CD4-positive, alpha-beta T cell treated with Interleukin-2 at 100 ng/mL for 4 hours (primary cell): Measurements from ENCODE around the gene ONECUT2.
"Not testable (repeated sequence)": the region's sequence is repeated elsewhere in the genome, so short reads cannot be mapped to it uniquely, and the experiment has no call there.

Experiments
- DNase-seq: peaks from one replicate; pipeline ENCODE4 v3.0.0-alpha.2; 2020; ENCODE audit warnings: low spot score

The ONECUT2 gene

DNA sequence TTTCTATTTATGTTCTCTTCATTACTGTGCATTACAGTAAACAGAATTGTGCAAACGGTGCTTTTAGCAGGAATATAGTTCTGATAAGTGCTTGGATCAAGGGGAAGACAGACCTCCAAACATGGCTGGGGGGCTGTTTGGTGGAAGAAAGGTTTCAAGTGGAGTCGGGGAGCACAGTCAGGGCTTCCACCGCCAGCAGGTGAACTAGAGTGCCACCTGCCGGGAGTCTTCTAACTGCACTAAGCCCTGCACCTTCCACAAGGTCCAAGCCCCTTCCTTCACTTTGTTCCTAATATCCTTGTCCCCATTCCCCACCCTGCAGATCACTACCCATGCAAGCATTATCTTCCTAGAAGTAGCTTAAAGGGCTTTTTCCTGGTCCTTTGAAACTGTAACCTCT is 11.1 kb downstream of the ONECUT2 start:
- DNase-seq, result no peak

DNA sequence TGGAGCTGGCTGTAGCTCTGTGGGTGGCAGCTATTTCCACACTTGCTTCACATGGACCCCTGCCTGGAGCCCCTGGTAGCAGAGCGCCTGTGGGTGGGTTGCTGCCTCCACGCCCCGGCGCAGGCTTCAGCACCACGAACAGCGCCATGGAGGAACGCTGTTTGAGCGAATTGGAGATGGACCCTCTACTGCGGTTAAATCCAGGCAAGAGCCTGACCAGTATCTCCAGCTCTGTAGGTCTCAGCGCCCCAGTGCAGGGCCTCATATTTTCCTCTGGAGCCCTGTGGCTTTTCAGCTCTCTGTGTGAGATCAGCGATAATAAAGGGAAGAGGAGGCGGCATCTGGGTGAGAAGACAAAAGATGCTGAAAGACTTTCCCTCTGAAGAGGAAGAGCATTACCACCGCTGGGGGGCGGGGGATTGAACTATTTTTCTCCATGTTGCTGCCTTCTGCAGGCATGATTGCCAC is 12.0 kb downstream of the ONECUT2 start:
- DNase-seq, result no peak

DNA sequence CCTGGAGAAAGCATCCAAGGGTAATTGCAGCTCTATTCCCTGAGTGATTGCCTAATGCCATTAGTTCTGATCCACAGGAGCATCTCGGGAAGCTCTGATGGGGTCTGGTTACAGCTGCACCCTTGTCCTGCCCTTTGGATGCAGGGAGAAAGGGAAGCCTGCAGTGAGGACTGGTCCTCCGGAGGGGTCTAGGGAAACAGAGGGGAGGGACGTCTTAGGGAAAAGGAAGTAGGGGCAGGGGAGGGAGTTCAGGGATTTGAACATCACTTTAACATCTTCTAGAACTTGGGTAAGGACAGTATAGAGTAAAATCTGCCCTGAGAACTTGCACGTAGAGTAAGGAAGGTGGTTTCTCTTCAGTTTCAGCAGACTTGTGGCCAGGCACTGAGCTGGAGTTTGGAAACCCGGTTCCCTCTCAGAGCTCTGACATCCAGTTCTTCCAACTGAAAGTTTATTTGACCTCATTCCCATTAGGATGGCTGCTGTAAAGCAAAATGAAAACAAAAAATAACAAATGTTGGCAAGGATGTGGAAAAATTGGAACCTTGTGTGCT is 20.5 kb downstream of the ONECUT2 start:
- DNase-seq, result no peak

DNA sequence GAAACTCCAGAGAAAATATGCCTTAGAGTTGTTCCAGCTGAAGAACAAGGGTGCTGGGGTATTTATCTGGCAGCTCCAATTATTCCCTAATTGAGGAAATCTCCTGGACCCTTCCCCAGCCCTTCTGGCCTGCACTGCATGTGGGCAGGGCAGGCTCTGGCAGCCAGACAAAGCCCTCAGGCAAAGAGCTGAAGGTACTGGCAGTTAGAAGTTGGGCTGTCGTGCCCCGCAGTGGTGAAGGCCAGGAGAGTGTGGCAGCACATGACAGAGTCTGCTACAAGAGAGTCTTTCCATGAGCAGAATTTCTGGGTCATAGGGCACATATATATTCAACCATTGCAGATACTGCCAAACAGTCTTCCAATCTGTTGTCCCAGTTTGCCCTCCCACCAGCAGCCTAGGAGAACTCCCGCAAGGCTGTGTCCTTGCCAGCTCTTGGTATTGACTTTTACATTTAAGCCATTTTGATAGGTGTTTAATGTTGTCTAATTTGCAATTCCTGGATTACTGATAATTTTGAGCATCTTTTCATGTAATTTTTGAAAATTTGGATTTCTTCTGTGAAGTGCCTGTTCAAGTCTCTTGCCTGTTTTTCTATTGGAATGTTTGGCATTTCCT is 26.6 kb downstream of the ONECUT2 start:
- no peak for DNase-seq

DNA sequence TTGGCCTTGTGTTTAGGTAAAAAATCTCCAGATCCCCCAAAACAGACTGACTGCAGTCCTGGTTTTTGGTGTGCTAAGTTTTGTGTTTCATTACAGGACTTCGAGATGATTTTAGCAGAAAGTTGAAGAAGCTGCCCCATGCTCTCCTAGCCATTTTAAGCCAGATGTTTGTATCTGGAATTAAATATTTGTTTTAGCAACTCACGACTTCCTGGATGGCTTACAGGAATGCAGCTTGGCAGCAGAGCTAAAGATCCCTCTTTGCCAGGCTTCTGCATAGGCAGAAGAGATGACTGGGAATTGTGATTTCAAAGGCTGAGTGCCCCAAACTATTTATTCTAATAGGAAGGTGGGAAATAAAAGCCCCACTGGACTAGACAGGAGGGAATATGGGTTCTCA is 31.1 kb downstream of the ONECUT2 start:
- no peak for DNase-seq

DNA sequence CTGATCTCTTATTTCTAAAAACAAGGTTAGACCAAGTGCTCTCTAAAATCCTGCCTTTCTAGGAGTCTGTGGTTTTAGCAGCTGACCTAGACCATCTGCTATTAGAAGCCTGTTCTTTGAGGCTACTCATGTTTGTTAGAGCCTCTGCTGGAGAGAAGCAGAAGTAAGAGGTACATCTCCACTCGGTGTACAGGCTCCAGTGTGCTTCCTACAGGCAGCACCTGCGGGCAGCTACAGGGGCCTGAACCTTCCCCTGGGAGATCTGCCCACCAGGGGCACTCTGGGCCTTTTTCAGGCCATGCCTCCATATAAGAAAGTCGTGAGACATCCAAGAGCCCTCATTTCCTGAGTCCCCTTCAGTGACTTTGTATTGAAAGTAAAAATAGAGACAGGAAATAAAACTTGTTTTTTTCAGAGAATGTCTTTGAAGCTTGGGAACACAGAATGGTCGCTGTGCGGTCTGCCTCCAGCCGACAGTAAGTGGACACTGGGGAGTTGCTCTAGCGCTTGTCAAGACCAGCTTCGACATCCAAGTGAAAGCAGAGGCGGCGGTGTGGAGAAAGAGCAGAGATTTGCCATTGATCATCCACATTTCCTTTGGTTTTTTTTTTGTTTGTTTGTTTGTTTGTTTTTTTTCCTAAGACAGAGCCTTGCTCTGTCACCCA is 31.7 kb downstream of the ONECUT2 start:
- DNase-seq, result no peak

DNA sequence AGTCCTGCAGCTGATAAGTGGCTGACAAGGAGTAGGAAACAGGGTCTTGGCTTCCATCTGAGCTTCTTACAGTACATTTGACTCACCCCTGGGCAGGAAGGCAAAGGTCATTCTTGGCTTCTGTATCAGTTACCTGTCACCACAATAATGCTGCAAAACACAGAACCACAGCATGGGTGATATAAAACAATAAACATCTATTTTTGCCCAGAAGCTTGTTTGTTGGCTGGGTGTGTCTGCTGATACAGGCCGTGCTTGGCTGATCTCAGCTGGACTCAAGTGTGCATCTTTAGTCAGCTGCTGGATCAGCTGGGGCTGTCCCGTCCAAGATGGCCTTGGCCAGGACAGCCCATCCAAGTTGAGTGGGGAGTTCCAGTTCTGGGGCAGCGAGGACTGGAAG is 34.7 kb downstream of the ONECUT2 start:
- no peak for DNase-seq

DNA sequence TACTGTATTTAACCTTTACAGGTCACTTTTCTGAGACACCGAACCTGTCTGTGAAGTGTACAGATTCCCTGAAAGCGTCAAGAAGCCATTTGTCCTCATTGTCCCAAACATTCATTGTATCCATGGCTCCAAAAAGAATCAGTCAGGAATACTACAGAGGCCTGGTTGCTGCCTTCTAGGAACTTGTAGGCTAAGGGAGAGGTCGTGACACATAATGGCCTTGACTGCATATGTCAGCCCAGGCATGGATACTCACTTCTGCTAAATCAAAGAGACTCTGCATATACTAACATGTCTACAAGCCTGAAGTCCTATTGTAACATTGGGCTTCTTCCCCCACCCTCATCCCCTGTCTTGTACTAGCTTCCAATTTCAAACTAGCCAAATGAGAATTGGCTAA is 40.2 kb downstream of the ONECUT2 start:
- DNase-seq, result no peak

DNA sequence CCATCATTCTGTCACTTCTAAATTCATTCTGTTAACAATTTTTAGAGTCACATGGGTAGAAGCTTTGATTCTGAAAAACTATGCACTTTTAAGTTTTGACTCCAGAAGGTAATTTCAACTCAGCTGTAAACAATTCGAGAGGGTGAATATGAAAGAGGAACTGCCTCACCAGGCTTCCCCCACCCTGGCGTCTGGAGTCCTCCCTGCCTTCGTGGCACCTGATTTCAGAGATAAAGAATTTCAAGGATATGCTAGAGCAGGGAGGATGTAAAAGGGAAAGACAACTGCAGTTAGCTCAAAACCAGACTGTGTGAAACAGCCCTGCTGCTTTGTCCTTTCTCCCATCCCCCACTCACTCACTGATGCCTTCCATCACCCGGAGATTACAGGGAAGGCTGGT is 40.7 kb downstream of the ONECUT2 start:
- no peak for DNase-seq

DNA sequence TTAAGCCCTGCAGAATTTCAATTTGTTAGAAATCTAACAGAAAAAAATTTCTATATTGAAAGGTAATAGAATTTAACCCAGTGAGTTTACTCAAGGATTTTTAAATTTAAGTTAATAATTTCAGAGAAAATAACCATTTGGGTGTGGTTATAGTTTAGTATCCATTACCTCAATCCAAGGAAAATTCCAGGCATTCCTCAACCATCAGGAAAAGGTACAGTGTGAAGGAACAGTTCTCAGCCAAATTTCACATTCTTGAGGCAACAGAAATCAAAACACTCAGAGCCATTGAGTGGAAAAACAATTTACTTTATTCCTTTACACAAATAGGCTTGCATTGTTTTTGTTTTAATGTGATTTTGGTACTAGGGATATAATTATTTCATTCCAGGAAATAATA is 45.6 kb downstream of the ONECUT2 start:
- DNase-seq, result no peak

DNA sequence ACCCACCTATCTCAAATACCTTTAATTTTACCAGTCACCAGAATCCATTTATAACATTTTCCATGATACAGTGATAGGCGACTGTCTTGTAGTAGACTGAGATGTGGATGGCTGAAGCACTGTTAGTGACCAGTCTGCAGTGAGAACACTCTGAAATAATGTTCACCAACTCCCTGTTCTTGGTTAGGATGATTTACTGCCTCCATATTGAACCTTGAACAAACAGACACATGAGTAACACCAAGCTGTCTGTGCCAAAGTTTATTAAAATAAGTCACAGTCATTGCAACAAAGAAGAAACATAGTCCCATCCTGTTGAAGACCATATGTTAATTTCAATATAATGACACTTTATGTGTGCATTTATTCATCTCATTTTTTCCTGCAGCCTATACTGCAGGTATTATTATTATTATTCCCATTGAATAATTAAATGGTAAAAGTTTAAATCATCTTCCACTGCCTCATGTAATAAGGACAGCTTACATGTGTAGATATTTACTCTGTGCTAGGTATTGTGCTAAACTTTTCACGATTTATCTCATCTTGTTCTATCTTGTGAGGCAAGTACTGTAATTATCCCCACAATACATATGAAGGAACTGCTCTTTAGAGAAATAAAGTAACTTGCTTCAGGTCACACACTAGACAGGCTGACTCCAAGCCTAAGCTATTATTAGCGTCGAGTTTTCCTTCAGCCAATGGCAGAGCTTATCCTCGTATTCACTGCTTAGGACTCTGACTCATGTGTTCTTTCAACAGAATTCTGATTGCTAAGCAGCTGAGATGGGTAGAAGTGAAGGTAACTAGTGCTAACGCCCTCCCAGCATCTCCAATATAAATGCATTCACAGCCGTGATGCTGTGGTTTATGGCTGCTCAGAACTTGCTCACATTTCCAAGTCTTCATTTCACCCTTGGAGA is 62.5 kb downstream of the ONECUT2 start:
- DNase-seq, result no peak

DNA sequence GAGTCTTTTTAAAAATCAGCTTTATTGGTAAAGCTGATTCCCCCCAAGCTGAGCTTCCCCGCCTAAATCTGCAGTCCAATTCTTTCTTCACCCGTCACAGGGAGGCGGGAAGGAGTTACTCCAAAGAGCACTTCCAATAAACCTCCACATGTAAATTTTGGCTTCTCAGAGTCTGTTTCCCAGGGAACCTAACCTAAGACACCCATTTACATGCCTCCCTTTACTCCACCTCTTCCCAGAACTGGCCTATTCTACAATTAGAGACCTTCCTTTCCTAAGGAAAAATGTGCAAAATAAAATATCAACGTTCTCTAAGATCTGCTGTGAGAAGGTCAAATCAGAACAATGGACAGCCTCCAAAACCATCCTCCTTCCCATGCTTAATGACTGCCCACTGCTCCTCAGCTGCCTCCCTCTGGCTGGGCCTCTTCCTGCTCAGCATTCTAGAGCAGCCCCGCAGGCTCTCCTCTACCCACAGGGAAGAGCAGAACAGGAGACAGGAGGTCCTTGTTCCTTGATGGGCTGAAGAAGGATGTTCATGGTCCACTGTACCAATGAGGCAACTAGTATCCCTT is 63.6 kb downstream of the ONECUT2 start:
- DNase-seq, result no peak

DNA sequence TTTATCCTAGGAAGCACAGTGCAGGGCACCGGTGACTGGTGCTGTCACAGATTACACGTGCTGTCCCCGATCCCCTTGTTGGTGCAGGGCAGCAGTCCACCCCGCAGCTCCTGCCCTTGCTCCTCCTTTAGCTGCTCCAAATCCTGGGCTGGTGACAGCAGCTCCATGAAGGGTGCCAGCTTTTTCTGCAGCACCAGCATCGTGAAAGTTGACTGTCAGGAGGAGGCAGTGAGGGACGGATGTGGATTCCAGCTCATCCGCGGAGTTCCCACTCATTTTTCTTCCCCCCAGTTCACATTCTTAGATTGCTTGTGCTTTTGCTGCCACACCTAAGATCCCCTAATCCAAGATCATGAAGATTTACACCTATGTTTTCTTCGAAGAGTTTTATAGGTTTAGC is 67.5 kb downstream of the ONECUT2 start:
- no peak for DNase-seq

DNA sequence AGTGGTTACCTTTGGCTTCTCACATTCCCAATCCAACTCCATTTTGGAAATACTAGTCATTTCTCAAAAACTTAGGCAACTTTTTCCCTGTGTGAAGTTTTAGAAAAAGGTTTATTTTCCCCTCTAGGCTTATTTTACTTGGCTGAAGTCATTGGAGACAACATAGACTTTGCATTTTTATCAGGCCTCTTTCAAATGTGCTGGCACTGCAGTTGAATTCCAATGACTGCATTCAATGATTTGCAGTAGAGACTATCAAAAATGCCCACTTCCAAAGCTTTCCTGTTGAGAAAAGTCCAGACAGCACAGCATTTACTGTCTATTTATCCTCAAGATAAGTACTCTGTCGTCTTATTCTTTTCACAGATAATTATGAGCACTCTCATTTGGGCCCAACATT is 70.1 kb downstream of the ONECUT2 start:
- DNase-seq, result no peak

DNA sequence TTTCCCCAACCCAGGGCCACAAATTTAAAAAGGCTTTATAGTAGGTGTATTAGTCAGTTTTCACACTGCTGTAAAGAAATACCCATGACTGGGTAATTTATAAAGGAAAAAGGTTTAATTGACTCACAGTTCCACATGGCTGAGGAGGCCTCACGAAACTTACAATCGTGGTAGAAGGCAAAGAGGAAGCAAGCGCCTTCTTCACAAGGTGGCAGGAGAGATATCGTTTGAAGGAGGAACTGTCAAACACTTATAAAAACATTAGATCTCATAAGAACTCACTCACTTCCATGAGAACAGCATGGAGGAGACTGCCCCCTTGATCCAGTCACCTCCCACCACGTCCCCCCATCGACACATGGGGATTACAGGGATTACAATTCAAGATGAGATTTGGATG is 80.9 kb downstream of the ONECUT2 start:
- DNase-seq, result no peak

DNA sequence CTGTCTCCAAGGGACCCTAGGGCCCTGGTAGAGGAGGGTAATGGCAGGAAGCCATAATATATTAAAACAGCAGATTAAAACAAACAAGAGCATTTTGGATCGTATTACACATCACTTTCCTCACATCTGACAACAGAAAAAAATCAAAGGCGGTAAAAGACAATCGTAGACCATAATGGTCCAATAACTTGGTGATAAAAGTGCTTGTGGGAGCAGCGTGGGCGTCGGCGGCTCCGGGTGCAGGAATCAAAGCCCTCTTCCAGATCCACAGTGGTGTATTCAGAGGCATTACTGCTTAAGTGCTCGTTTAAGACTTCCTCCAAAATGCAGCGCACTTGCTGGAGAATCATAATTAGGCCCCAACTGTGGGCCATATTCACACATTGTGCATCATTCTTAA is 83.4 kb downstream of the ONECUT2 start:
- no peak for DNase-seq

DNA sequence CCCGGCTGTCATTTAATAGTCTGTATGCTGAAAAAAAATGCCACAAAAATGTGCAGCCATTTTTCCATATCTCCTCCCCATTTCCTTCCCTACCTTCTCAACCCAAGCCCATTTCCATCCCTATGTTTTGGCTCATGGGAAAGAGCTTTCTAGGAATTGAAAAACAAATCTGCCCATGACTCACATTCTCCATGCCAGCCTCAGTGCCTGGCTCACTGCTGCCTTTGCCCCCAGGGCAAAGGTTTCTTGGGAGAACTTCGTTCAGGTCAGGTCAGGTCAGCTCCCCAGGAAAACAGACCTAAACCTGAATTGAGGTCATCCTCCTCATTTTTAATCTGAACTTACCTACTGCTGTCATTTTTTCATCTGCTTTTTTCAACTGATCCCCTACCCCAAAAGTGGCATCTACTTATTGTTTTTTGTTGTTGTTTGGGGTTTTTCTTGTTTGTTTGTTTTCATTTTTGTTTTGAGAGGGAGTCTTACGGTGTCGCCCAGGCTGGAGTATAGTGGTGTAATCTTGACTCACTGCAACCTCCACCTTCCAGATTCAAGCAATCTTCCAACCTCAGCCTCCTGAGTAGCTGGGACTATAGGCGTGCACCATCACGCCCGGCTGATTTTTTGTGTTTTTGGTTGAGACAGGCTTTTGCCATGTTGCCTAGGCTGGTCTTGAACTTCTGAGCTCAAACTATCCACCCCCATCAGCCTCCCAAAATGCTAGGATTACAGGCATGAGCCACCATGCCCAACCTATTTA is 84.7 kb downstream of the ONECUT2 start:
- DNase-seq, result no peak

DNA sequence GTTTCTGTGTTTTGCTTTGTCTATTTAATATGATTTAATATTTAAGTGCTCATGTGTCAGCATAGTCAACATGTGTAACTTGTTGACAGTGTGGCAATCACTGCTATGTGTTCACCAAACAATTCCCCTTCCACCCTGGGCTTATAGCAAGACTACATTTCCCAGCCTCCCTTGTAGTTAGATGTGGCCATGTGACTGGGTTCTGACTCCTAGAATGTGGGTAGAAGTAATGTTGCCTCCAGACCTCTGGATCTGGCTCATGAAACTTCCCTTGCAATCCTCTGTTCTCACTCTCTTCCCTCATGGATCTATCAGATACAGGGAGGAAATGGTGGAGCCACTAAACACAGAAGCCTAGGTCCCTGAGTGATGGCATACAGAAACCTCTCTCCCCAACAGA is 87.2 kb downstream of the ONECUT2 start:
- DNase-seq, result not testable (repeated sequence)

DNA sequence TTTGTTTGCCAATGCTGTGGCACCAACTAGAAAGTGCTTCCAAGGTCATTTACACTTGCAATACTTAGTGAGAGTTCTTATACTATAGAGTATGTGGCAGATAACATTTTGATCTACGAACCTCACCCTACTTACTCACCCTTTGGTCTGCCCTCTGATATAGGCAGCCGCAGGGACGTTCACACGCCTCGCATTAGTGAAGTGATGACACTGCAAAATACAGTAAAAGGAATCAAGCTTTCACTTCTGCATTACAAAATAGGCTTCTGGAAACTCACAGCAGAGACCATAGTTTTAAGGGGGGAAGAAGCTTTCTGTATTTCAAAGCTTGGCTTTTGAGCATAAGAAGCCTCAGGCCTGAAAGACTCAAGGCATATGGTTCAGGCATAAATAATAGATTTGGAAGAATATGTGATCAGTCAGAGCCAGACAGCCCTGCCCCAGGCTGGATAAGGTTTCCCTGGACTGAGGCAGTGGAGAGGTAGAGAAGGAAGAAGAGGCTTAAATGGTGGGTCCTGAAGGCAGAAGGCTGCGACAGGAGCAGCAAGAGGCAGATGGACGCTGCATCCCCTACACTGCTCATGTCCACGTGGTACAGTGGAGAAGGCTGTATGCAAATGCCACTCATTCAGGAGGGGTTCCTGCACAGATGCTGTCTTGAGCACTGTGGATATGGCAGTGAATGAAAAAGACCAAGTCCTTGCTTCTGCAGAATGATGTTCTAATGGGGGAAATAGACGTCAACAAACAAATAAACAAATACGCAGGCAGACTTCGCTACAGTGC is 88.2 kb downstream of the ONECUT2 start:
- no peak for DNase-seq

DNA sequence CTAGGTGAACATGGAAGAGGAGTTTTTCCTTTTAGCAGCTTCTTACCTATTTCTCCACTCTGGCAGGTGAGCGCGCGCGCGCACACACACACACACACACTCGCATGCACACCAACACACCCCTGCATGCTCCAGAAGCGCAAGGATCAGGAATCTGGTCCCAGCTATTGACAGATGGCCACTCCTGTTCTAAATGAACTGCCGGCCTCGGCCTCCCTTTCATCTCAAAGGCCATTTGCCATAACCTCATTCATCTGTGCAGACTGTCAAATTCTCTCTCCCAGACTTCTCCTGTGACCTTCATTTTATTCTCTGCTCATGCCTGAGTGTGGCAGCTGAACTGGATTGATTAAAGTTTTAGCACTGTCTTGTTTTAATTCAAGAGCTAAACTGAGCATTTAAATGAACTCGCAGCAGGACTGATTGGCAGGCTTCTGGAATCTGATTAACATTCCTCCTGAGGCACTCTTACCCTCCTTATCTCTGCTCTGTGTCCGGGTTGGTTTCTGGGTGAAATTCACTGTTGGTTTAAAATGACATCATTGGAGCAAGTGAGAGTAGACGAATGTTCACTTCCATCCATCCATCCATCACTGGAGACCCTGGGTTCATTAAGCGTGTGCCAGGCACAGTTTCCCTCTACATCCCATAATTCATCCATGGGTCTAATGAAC is 92.5 kb downstream of the ONECUT2 start:
- DNase-seq, result no peak
